GM12864 (cell line): Measurements from ENCODE around the gene PRRT3.

ENCODE experiments used
- DNase-seq: peaks from one replicate; pipeline ENCODE4 v3.0.0-alpha.2; 2011; ENCODE audit warnings: low read depth
- H3K4me3 ChIP-seq: 2 replicates; pipeline ENCODE4 v1.5.1; 2011; ENCODE audit warnings: mild to moderate bottlenecking, low read depth, low read length, control low read depth
- CTCF ChIP-seq: IDR thresholded peaks from 2 replicates; pipeline ENCODE4 v1.5.1; 2011; ENCODE audit warnings: low read depth, mild to moderate bottlenecking, moderate library complexity, low read length, control low read depth, inconsistent platforms; ENCODE audit errors: missing control alignments

Gene PRRT3

GRCh38 chr3:9947025-9947995 lies 4.9 kb downstream of the PRRT3 start:
- TF ChIP-seq CTCF = no peak
- DNase-seq = no peak
- no peak overlapping the region for H3K4me3 ChIP-seq

GRCh38 chr3:9946112-9947024 lies 5.8 kb downstream of the PRRT3 start:
- no peak overlapping the region for H3K4me3 ChIP-seq
- no peak for TF ChIP-seq CTCF
- no peak for DNase-seq

- TF ChIP-seq CTCF = no peak
- H3K4me3 ChIP-seq = no peak overlapping the region
- DNase-seq = no peak
Measured at GRCh38 chr3:9945358-9945757, 6.8 kb downstream of the PRRT3 start.

GRCh38 chr3:9944271-9944670 lies 7.9 kb downstream of the PRRT3 start:
- TF ChIP-seq CTCF = no peak
- H3K4me3 ChIP-seq = no peak overlapping the region
- DNase-seq = no peak

- TF ChIP-seq CTCF = no peak
- no peak for DNase-seq
- no peak overlapping the region for H3K4me3 ChIP-seq
Measured at GRCh38 chr3:9942934-9943690, 9.1 kb downstream of the PRRT3 start.

- DNase-seq = no peak
- TF ChIP-seq CTCF = no peak
- no peak overlapping the region for H3K4me3 ChIP-seq
Measured at GRCh38 chr3:9942164-9942563, 10.0 kb downstream of the PRRT3 start.
